Mammary epithelial cell (primary cell): Measurements from ENCODE around the gene SAT1.

ENCODE experiments used
- EZH2 ChIP-seq: IDR thresholded peaks from 2 replicates; pipeline ENCODE4 v1.6.1; 2012; ENCODE audit warnings: low read length, inconsistent platforms, borderline replicate concordance
- TF ChIP-seq, protein P1 (sequence below), 2 donors: IDR thresholded peaks in 1 of 2; conservative IDR thresholded peaks in 1 of 2; 2 replicates each; pipeline ENCODE4 v1.5.1; 2011 to 2012; ENCODE audit warnings: inconsistent platforms in 2 of 2, low read length in 2 of 2, mild to moderate bottlenecking in 2 of 2, control low read depth in 1 of 2, low read depth in 1 of 2; ENCODE audit not compliant: insufficient read depth in 1 of 2; ENCODE audit errors: extremely low read depth in 1 of 2

DNA sequence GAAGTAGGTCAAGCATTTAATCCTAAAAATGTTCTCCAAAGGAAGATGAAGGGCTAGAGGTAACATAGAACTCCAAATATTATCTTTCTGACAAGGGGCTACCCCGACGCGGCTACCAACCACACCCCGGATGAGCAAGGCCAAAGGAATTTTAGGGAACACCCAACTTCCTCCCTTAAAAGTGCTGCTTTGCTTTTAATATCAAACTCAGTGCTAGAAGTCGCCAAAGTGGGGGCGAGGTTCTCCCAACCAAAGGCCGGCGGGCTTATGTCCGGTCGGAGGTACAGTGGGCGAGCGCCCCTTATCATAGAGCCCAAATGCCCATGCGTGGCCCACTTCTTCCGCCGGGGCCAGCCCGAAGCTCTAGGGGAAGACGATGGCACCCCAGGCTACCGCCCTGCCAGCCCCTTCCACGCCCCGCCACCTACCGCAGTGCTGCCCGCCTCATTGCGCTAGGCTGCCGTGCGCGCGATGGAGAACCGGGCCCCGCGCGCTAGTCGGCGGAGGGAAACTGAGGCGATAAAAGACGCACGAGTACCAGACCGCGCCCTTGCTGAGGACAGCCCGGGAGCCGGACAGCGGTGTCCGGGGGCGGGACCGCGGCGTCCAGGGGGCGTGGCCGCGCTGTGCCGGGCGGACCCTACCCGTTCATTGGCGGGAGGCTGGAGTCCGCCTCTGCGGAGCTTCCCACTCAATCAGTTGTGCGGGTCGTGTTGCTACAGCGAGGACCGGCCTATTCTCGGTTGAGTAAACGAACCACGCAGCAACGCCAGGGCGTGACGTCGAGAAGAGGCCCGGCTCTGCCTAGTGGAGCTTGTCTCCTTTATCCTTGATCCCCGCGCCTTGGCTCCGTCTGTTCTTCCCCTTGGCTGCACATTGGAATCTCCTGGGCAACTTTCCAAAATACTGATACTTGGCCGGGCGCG, 40.0 kb upstream of the SAT1 start, which contains the start of gene ACOT9:
- TF ChIP-seq, protein P1, sequence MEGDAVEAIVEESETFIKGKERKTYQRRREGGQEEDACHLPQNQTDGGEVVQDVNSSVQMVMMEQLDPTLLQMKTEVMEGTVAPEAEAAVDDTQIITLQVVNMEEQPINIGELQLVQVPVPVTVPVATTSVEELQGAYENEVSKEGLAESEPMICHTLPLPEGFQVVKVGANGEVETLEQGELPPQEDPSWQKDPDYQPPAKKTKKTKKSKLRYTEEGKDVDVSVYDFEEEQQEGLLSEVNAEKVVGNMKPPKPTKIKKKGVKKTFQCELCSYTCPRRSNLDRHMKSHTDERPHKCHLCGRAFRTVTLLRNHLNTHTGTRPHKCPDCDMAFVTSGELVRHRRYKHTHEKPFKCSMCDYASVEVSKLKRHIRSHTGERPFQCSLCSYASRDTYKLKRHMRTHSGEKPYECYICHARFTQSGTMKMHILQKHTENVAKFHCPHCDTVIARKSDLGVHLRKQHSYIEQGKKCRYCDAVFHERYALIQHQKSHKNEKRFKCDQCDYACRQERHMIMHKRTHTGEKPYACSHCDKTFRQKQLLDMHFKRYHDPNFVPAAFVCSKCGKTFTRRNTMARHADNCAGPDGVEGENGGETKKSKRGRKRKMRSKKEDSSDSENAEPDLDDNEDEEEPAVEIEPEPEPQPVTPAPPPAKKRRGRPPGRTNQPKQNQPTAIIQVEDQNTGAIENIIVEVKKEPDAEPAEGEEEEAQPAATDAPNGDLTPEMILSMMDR (conservative IDR thresholded peaks at IDR 0.05 in 1 of 2, IDR thresholded peaks at IDR 0.05 in 1 of 2; ENCODE audit: extremely low read depth in 1 of 2, insufficient read depth in 1 of 2, low read depth in 1 of 2, low read length in 2 of 2): no peak
- no peak for TF ChIP-seq EZH2
